Neural progenitor cell (in vitro differentiated cells): Measurements from ENCODE around the gene SEMA3B.

ENCODE experiments used
- EZH2phosphoT487 ChIP-seq: fragments of 200-600 bp; sonication (generic); IDR thresholded peaks from 2 replicates; pipeline ENCODE4 v1.6.1; 2017; ENCODE audit warnings: antibody characterized with exemption
- TF ChIP-seq, protein P1 (sequence below): fragments of 200-600 bp; sonication (generic); IDR thresholded peaks from 2 replicates; pipeline ENCODE4 v1.5.1; 2017; ENCODE audit warnings: antibody characterized with exemption, mild to moderate bottlenecking

DNA sequence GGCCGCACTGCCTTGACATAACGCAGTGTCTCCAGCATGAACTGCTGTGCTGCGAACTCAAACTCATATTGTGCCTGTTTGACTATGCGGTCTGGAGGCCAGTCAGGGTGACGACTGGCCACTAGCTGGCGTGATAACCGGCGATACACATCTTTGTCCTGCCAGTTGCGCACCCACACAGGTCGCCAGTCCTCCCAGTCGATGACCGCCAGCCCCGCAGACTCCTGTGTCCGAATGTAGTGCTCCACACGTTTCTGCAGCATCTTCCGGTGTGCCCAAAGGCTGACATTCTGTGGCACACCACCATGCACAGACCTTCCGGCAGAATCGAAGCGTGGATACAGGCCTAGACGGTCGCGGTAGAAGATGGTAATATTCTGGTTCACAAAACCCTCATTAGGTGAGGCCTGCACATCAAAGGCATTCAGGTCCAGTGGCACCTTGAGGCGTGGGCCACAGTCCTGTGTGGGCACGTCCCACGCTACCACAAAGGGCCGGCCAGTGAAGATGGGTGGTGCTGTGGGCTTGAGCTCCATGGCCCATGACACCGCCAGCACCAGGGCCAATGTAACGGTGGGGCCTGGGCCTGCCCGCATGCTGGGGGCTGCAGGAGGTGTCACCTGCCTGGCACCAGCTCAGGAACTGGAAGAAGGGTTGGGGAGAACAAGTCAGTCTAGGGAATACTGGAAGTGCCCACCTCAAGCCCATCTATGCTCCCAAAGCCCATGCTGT lies 51.1 kb downstream of the SEMA3B start:
- TF ChIP-seq, protein P1, sequence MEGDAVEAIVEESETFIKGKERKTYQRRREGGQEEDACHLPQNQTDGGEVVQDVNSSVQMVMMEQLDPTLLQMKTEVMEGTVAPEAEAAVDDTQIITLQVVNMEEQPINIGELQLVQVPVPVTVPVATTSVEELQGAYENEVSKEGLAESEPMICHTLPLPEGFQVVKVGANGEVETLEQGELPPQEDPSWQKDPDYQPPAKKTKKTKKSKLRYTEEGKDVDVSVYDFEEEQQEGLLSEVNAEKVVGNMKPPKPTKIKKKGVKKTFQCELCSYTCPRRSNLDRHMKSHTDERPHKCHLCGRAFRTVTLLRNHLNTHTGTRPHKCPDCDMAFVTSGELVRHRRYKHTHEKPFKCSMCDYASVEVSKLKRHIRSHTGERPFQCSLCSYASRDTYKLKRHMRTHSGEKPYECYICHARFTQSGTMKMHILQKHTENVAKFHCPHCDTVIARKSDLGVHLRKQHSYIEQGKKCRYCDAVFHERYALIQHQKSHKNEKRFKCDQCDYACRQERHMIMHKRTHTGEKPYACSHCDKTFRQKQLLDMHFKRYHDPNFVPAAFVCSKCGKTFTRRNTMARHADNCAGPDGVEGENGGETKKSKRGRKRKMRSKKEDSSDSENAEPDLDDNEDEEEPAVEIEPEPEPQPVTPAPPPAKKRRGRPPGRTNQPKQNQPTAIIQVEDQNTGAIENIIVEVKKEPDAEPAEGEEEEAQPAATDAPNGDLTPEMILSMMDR: no peak
- no peak for TF ChIP-seq EZH2phosphoT487
